K562 (cell line): ENCODE measurements around the gene CELSR1.

ENCODE experiments used
- ETV6 ChIP-seq, 3 experiments: fragments of 150-350 bp in 1 of 3; sonication (generic) in 1 of 3; formaldehyde crosslinking in 1 of 3; IDR thresholded peaks; 2 replicates each; pipeline versions ENCODE4 v1.6.1 to v1.8.0; 2014 to 2022; ENCODE audit warnings: borderline replicate concordance in 2 of 3, low read depth in 2 of 3, antibody characterized with exemption in 1 of 3, low read length in 1 of 3, mild to moderate bottlenecking in 1 of 3, missing genetic modification reagents in 1 of 3
- NFE2L1 ChIP-seq: fragments of 450-650 bp; IDR thresholded peaks from 2 replicates; pipeline ENCODE4 v1.6.1; 2016; ENCODE audit warnings: missing genetic modification characterization, low read depth, mild to moderate bottlenecking, missing compliant biosample characterization, moderate library complexity, borderline replicate concordance
- NFIC ChIP-seq: fragments of 450-650 bp; IDR thresholded peaks from 2 replicates; pipeline ENCODE4 v1.6.1; 2017; ENCODE audit warnings: mild to moderate bottlenecking, inconsistent platforms
- PPARD ChIP-seq: fragments of 250-450 bp; sonication (Bioruptor Pico); IDR thresholded peaks from 2 replicates; pipeline ENCODE4 v1.8.0; 2022; ENCODE audit warnings: inconsistent platforms, mild to moderate bottlenecking, moderate library complexity
- SMAD1 ChIP-seq: fragments of 150-350 bp; IDR thresholded peaks from 2 replicates; pipeline ENCODE4 v1.6.1; 2014; ENCODE audit warnings: low read length, low read depth; ENCODE audit not compliant: partially characterized antibody
- TF ChIP-seq, protein P1 (sequence below), 3 experiments: IDR thresholded peaks in 2 of 3; conservative IDR thresholded peaks in 1 of 3; 2 replicates each; pipeline ENCODE4 v1.5.1; 2011 to 2012; ENCODE audit warnings: low read length in 3 of 3, mild to moderate bottlenecking in 3 of 3, control low read depth in 2 of 3, improper control_type of control experiment in 1 of 3, inconsistent platforms in 1 of 3, low read depth in 1 of 3, mixed read lengths in 1 of 3, moderate library complexity in 1 of 3; ENCODE audit not compliant: insufficient read depth in 2 of 3
- TF ChIP-seq, protein P2 (sequence below): sonication (generic); formaldehyde crosslinking; IDR thresholded peaks from 2 replicates; pipeline ENCODE4 v1.8.1; 2022; ENCODE audit warnings: missing genetic modification reagents

DNA sequence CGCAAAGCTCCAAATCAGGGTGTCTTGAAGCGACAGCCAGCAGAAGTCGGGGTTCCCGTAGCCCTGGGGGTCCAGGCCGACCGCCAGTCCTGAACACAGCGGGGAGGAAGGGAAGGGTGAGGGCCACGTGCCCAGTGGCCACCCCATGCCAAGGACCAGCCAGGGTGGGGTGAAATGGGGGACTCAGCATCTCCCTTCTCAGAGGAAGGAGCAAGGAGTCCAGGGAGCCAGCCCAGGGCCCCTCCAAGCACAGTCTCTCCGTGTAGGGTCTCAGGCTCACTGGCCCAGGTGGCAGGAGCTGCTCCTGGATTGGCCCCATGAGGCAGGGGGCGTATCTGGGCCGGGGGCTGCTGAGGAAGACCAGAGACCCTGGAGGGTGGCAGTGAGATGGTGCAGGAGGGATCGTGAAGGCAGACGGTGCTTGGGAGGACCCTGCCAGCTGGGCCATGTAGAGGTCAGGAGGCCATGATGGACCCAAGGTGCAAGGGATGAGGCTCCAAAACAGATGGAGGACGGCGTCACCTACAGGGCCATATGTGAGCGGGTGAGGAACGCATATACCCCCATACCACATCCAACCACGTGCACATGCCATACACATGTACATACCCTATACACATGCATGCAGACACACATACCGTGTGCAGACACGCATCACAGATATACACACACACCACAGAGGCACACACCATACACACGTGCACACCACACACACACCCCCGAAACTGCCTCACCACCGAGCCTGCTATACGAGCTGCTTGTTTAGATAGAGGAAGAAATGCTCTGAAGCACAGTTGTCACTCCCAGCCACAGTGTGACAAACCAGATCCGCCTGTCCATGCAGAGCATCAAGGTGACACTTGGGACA is 167.5 kb downstream of the CELSR1 start:
- TF ChIP-seq, protein P1, sequence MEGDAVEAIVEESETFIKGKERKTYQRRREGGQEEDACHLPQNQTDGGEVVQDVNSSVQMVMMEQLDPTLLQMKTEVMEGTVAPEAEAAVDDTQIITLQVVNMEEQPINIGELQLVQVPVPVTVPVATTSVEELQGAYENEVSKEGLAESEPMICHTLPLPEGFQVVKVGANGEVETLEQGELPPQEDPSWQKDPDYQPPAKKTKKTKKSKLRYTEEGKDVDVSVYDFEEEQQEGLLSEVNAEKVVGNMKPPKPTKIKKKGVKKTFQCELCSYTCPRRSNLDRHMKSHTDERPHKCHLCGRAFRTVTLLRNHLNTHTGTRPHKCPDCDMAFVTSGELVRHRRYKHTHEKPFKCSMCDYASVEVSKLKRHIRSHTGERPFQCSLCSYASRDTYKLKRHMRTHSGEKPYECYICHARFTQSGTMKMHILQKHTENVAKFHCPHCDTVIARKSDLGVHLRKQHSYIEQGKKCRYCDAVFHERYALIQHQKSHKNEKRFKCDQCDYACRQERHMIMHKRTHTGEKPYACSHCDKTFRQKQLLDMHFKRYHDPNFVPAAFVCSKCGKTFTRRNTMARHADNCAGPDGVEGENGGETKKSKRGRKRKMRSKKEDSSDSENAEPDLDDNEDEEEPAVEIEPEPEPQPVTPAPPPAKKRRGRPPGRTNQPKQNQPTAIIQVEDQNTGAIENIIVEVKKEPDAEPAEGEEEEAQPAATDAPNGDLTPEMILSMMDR (IDR thresholded peaks at IDR 0.05 in 2 of 3, conservative IDR thresholded peaks at IDR 0.05 in 1 of 3; ENCODE audit: insufficient read depth in 2 of 3, low read depth in 1 of 3, low read length in 3 of 3), result no peak
- TF ChIP-seq NFE2L1 (tag), result no peak
- TF ChIP-seq, protein P2, sequence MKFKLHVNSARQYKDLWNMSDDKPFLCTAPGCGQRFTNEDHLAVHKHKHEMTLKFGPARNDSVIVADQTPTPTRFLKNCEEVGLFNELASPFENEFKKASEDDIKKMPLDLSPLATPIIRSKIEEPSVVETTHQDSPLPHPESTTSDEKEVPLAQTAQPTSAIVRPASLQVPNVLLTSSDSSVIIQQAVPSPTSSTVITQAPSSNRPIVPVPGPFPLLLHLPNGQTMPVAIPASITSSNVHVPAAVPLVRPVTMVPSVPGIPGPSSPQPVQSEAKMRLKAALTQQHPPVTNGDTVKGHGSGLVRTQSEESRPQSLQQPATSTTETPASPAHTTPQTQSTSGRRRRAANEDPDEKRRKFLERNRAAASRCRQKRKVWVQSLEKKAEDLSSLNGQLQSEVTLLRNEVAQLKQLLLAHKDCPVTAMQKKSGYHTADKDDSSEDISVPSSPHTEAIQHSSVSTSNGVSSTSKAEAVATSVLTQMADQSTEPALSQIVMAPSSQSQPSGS, result no peak
- no peak for TF ChIP-seq SMAD1
- TF ChIP-seq PPARD (CRISPR knock-in tag), result no peak
- TF ChIP-seq NFIC, result no peak
- TF ChIP-seq ETV6 (IDR thresholded peaks at IDR 0.05; ENCODE audit: borderline replicate concordance in 1 of 2, low read depth in 2 of 2, low read length in 1 of 2), result no peak
- no peak for TF ChIP-seq ETV6 (CRISPR knock-in tag; IDR thresholded peaks at IDR 0.05; ENCODE audit: borderline replicate concordance)
